Liver (tissue), 3 donors: ENCODE measurements around the gene EMC1.
"Not testable (repeated sequence)": the region's sequence is repeated elsewhere in the genome, so short reads cannot be mapped to it uniquely, and the experiment has no call there.

Experiments used
- FOXA1 ChIP-seq: IDR thresholded peaks from 2 replicates; pipeline ENCODE4 v1.6.1; 2016; ENCODE audit warnings: antibody characterized with exemption
- FOXA2 ChIP-seq: IDR thresholded peaks from 2 replicates; pipeline ENCODE4 v1.6.1; 2016; ENCODE audit warnings: antibody characterized with exemption
- GABPA ChIP-seq, 2 donors: IDR thresholded peaks in 1 of 2; conservative IDR thresholded peaks in 1 of 2; 2 replicates each; pipeline ENCODE4 v1.6.1; 2016; ENCODE audit warnings: antibody characterized with exemption in 2 of 2, mild to moderate bottlenecking in 1 of 2, moderate library complexity in 1 of 2
- JUND ChIP-seq, 2 donors: IDR thresholded peaks; 2 replicates each; pipeline ENCODE4 v1.6.1; 2016; ENCODE audit warnings: antibody characterized with exemption in 2 of 2
- NR2F2 ChIP-seq: IDR thresholded peaks from 2 replicates; pipeline ENCODE4 v1.6.1; 2016; ENCODE audit warnings: antibody characterized with exemption
- RAD21 ChIP-seq, 2 donors: IDR thresholded peaks; 2 replicates each; pipeline ENCODE4 v1.6.1; 2016; ENCODE audit warnings: antibody characterized with exemption in 2 of 2, mild to moderate bottlenecking in 2 of 2
- TAF1 ChIP-seq: conservative IDR thresholded peaks from 2 replicates; pipeline ENCODE4 v1.6.1; 2016; ENCODE audit warnings: antibody characterized with exemption, mild to moderate bottlenecking
- YY1 ChIP-seq: IDR thresholded peaks from 2 replicates; pipeline ENCODE4 v1.6.1; 2016; ENCODE audit warnings: antibody characterized with exemption, mild to moderate bottlenecking
- TF ChIP-seq, protein P1 (sequence below): IDR thresholded peaks from 2 replicates; pipeline ENCODE4 v1.6.1; 2016; ENCODE audit warnings: antibody characterized with exemption
- TF ChIP-seq, protein P2 (sequence below): IDR thresholded peaks from 2 replicates; pipeline ENCODE4 v1.6.1; 2016; ENCODE audit warnings: antibody characterized with exemption
- TF ChIP-seq, protein P3 (sequence below): fragments of 150-350 bp; IDR thresholded peaks from 2 replicates; pipeline ENCODE4 v1.5.1; 2017; ENCODE audit warnings: improper control_type of control experiment, low read depth, low read length; ENCODE audit not compliant: missing input control
- TF ChIP-seq, protein P4 (sequence below): IDR thresholded peaks from 2 replicates; pipeline ENCODE4 v1.6.1; 2016; ENCODE audit warnings: antibody characterized with exemption, mild to moderate bottlenecking
- TF ChIP-seq, protein P5 (sequence below): IDR thresholded peaks from 2 replicates; pipeline ENCODE4 v1.6.1; 2016; ENCODE audit warnings: antibody characterized with exemption
- donor health status: healthy.
- donor health status: healthy.

DNA sequence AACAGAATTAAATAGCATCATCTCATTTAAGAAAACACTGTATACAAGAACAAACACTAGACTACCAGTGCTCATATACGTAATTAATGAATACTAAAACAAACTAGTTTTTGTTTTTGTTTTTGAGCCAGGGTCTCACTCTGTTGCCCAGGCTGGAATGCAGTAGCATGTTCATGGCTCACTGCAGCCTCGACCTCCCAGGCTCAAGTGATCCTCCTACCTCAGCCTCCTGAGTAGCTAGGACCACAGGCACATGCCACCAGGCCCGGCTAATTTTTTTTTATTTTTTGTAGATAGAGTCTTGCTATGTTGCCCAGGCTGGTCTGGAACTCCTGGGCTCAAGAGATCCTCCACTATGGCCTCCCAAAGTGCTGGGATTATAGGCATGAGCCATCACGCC, 34.7 kb downstream of the EMC1 start:
- TF ChIP-seq, protein P1, sequence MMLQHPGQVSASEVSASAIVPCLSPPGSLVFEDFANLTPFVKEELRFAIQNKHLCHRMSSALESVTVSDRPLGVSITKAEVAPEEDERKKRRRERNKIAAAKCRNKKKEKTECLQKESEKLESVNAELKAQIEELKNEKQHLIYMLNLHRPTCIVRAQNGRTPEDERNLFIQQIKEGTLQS, result not testable (repeated sequence)
- TF ChIP-seq RAD21 (IDR thresholded peaks at IDR 0.05); TAF1; NR2F2; JUND (IDR thresholded peaks at IDR 0.05); FOXA2; YY1; FOXA1; GABPA (IDR thresholded peaks at IDR 0.05 in 1 of 2, conservative IDR thresholded peaks at IDR 0.05 in 1 of 2): not testable (repeated sequence)
- TF ChIP-seq, protein P2, sequence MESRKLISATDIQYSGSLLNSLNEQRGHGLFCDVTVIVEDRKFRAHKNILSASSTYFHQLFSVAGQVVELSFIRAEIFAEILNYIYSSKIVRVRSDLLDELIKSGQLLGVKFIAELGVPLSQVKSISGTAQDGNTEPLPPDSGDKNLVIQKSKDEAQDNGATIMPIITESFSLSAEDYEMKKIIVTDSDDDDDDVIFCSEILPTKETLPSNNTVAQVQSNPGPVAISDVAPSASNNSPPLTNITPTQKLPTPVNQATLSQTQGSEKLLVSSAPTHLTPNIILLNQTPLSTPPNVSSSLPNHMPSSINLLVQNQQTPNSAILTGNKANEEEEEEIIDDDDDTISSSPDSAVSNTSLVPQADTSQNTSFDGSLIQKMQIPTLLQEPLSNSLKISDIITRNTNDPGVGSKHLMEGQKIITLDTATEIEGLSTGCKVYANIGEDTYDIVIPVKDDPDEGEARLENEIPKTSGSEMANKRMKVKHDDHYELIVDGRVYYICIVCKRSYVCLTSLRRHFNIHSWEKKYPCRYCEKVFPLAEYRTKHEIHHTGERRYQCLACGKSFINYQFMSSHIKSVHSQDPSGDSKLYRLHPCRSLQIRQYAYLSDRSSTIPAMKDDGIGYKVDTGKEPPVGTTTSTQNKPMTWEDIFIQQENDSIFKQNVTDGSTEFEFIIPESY, result not testable (repeated sequence)
- TF ChIP-seq, protein P3, sequence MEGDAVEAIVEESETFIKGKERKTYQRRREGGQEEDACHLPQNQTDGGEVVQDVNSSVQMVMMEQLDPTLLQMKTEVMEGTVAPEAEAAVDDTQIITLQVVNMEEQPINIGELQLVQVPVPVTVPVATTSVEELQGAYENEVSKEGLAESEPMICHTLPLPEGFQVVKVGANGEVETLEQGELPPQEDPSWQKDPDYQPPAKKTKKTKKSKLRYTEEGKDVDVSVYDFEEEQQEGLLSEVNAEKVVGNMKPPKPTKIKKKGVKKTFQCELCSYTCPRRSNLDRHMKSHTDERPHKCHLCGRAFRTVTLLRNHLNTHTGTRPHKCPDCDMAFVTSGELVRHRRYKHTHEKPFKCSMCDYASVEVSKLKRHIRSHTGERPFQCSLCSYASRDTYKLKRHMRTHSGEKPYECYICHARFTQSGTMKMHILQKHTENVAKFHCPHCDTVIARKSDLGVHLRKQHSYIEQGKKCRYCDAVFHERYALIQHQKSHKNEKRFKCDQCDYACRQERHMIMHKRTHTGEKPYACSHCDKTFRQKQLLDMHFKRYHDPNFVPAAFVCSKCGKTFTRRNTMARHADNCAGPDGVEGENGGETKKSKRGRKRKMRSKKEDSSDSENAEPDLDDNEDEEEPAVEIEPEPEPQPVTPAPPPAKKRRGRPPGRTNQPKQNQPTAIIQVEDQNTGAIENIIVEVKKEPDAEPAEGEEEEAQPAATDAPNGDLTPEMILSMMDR, result not testable (repeated sequence)
- TF ChIP-seq, protein P4, sequence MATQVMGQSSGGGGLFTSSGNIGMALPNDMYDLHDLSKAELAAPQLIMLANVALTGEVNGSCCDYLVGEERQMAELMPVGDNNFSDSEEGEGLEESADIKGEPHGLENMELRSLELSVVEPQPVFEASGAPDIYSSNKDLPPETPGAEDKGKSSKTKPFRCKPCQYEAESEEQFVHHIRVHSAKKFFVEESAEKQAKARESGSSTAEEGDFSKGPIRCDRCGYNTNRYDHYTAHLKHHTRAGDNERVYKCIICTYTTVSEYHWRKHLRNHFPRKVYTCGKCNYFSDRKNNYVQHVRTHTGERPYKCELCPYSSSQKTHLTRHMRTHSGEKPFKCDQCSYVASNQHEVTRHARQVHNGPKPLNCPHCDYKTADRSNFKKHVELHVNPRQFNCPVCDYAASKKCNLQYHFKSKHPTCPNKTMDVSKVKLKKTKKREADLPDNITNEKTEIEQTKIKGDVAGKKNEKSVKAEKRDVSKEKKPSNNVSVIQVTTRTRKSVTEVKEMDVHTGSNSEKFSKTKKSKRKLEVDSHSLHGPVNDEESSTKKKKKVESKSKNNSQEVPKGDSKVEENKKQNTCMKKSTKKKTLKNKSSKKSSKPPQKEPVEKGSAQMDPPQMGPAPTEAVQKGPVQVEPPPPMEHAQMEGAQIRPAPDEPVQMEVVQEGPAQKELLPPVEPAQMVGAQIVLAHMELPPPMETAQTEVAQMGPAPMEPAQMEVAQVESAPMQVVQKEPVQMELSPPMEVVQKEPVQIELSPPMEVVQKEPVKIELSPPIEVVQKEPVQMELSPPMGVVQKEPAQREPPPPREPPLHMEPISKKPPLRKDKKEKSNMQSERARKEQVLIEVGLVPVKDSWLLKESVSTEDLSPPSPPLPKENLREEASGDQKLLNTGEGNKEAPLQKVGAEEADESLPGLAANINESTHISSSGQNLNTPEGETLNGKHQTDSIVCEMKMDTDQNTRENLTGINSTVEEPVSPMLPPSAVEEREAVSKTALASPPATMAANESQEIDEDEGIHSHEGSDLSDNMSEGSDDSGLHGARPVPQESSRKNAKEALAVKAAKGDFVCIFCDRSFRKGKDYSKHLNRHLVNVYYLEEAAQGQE, result not testable (repeated sequence)
- TF ChIP-seq, protein P5, sequence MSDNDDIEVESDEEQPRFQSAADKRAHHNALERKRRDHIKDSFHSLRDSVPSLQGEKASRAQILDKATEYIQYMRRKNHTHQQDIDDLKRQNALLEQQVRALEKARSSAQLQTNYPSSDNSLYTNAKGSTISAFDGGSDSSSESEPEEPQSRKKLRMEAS, result not testable (repeated sequence)
